Epithelial cell of prostate (primary cell): ENCODE measurements around the gene OGT.

Experiments
- DNase-seq: peaks from one replicate; pipeline ENCODE4 v3.0.0-alpha.2; 2011; ENCODE audit warnings: low read depth, low spot score
- H3K27ac ChIP-seq: fragments of 450-650 bp; 2 replicates; pipeline ENCODE4 v1.5.1; 2017; ENCODE audit warnings: mild to moderate bottlenecking

OGT gene

DNA sequence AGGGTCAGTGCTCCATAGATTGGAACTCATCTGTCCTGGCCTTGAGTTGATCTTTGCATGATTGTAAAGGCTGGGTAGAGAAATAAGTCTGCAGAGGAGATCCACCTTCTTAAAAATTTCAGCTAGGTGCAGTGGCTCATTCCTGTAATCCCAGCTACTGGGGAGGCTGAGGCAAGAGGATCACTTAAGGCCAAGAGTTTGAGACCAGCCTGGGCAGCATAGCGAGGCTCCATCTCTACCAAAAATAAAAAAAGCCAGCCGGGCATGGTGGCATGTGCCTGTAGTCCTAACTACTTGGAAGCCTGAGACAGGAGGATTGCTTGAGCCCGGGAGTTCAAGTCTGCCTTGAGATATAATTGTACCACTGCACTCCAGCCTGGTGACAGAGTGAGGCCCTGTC, 85.9 kb downstream of the OGT start:
- DNase-seq = no peak
- no peak overlapping the region for H3K27ac ChIP-seq

DNA sequence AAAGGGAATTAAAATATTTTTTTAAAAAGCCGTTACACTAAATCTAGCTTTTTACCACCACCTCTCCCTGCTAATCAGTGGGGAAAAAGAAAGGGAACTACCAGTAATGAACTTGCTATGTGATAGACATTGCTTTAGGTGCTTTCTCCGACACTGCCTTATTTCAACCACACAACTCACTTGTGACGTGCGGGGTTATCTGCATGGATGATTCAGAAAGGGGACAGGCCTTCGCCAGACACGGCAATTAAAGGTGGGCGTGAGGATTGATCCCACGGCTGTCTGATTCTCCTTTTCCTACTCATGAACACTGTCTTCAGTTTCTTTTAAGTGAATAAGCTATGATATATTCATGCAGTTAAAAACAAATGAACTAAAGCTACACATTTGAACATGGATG, 86.3 kb downstream of the OGT start:
- H3K27ac ChIP-seq = no peak overlapping the region
- no peak for DNase-seq

DNA sequence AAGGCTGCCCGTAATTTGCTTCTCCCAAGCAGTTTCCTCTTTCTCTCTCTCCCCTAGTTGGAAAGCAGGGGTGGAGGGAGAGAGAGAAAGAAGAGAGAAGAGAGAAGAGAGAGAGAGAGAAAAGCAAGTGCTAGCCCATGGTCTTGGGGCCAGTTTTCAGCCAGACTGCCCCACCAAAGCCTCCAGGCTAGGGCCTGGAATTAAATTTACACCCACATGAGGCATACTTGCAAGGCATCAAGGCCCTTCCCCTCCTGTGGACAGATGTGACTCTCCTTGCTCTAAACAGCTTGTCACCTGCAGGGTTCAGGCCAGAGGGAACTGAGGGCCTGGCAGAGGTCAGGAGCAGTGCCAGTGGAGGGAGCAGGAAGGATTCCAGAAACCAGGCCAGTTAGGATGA, 87.1 kb downstream of the OGT start:
- DNase-seq = no peak
- H3K27ac ChIP-seq = no peak overlapping the region

DNA sequence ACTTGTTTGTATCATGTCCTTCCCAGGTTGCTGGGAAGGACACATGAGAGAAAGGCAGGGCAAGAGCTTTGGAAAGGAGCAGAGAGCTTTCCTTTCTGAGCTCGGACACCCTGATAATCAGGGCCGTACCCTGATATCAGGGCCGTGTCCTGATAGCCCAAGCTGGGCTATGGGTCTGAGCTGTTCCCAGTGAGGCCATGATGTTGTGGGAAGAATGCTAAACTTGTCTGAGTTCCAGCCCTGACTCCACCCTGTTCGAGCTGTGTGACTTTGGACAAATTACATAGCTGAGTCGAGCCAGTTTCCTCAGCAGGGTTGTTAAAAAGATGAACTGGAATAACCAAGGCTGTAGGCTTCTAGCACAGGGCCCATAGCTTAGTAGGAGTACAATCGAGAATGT, 88.7 kb downstream of the OGT start:
- H3K27ac ChIP-seq = no peak overlapping the region
- no peak for DNase-seq

DNA sequence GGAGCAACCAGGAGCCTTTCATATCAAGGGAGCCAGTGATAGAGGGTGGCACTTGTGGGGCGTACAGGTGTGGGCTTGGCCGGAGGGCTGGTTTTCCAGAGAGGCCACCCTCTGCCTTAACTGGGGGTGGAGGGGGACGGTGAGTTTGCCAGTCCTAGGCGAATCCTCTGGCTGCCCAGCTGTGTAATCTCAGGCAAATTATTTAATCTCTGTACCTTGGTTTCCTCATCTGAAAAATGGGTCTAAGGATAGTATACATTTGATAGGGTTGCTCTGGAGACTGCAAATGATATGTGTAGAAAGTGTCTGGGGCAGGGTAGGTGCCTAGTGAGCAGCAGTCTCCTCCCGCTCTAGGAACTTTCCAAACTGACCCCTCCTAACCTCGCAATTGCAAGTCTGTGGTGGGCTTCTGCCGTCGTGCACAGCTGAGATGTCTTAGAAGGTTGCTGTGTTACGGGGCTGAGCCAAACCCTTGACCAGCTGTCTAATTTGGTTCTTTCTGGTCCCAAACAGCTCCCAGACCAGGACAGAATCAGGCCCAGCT, 89.2 kb downstream of the OGT start:
- DNase-seq = no peak
- H3K27ac ChIP-seq = no peak overlapping the region

DNA sequence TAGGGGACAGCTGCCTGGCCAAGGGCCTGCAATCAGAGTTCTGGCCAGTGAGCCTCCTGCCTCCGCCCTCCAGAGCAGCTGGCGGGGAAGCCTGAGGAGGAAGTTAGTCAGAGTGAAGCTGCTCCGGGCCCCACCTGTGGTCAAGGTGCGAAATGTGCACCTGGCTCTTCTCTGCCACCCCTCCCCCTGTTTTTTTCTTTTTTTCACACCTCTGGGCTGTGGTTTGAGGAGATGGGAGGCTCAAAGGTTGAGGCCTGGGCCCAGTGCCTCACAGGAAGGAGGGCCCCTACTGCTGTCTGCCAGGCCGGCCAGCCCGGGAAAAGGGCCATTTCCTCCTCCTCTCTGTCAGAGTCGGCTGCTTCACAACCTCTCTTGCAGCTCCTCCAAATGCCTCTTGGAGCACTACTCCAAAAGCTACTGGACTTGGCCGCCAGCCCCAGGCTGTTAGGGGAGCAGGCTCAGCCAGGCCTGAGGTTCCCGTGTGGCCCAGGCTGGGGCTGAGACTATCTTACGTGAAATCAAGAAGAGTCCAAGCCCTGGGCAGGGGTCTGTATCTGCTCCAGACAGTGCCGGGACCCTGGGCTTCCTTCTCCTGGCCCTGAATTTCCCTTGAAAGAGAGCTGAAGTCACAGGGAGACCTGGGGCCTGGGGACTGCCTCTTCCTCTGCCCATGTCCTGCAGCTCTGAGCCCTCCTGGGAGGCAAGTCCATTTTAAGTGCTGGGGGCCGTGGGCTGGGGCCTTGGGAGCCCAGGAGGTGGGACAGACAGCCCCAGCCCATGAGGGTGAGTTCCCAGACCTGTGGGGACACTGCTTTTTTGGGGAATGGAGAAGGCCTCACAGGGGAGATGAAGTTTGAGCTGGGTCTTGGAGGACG, 89.9 kb downstream of the OGT start:
- DNase-seq = no peak
- H3K27ac ChIP-seq = no peak overlapping the region

DNA sequence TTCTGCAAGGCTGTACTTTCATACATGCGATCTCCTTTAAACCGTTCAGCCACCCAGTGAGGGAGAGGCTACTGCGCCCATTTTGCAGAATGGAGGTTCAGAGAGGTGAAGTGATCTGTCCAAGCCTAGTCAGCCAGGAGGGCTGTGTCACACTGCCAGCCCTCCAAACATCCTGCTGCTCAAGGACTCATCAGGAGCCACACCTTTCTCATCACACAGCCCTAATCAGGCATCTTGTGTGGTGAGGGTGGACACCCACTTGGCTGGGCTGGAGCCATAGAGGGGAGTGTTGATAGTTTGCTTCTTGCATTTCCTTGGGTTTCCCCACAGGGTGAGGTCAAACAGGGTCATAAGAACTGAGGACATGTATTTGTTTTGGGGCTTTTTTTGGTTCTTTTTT, 90.8 kb downstream of the OGT start:
- no peak overlapping the region for H3K27ac ChIP-seq
- DNase-seq = no peak

DNA sequence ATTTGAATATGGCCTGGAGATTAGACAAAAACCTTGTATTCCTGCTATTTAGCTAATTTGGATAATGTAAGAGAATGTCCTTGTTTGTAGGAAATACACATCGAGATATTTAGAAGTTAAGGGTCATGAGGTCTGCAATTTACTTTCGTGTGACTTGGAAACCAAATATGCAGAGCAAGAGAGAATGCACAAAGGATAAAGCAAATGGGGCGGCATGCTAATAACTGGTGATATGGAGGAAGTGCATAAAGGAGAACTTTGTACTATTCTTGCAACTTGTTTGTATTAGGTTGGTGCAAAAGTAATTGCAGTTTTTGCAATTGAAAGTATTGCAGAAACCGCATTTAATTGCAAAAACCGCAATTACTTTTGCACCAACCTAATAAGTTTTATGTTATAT, 92.6 kb downstream of the OGT start:
- no peak overlapping the region for H3K27ac ChIP-seq
- no peak for DNase-seq
